ENCODE data around the gene FOSB. TPM values are rescaled to one million over a fixed set of nuclear protein-coding genes. Genes with fewer than 3 reads are reported as not detected.

FOSB gene
- total and polyA plus RNA-seq, 9 of the 15 experiments (the other 6 are each of a cell fraction or from before 2014, with no cell fraction given), result 0.11 to 2.7 (median 0.73) TPM

DNA sequence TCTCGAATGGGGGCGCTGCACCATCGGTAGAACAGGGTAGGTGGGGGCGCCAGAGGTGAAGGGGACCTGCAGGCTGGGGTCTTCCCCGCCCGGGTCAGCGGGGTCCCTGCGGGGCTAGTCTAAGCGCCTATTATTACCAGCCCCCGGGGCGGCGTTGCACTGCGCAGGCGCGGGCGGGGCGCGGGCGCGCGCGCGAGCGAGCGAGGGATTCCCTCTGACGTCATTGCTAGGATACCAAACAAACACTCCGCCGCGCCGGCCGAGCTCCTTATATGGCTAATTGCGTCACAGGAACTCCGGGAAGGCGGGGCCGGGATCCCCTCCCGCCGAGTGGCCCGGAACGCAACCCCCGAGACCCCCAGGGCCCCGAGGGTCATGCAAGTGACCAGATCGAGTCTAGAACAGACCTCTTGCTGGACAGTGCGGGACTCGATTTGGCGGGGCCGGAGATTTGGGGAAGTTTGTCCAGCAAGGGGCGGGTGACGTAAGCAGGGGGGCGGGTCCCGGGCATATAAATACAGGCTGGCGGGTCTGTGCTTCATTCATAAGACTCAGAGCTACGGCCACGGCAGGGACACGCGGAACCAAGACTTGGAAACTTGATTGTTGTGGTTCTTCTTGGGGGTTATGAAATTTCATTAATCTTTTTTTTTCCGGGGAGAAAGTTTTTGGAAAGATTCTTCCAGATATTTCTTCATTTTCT lies at the start of gene FOSB (continued):
- TF ChIP-seq ZNF277 (CRISPR knock-in tag; IDR thresholded peaks at IDR 0.05; ENCODE audit: borderline replicate concordance) (no peak), SMAD3 (CRISPR knock-in tag; conservative IDR thresholded peaks at IDR 0.05) (no peak)

- H3K9ac ChIP-seq (ENCODE audit: insufficient read depth in 1 of 2, low read depth in 2 of 2, low read length in 2 of 2), result peak overlapping the region in 1 of 2 experiments; percentile 31; a peak in 1 of 4 replicates
- TF ChIP-seq VEZF1 (CRISPR knock-in tag; IDR thresholded peaks at IDR 0.05), result no peak
- peak; percentile 47 for TF ChIP-seq RBFOX2 (IDR thresholded peaks at IDR 0.05; ENCODE audit: low read depth, low read length)
- TF ChIP-seq POLR2G (IDR thresholded peaks at IDR 0.05; ENCODE audit: low read depth, low read length), result 0 out of 2 replicates have a peak, but pooled peaks have one; percentile 23
- ChIA-PET POLR2A (interaction anchor here (0.6 kb wide), 1 partner anchor 547 kb away, joined by 3 read pairs; no protein-coding TSS in a partner anchor), CTCF (ENCODE audit: low intra/inter-chr PET ratio) (no interaction called here)
- no peak overlapping the region for H3K4me3 ChIP-seq
- no peak overlapping the region for H3K27ac ChIP-seq (ENCODE audit: extremely low read depth, low read depth, low read length)
- H3K4me2 ChIP-seq (ENCODE audit: insufficient read depth, low read length), result no peak overlapping the region
- intact Hi-C loops (cut with micrococcal nuclease) (no loop called here), in situ Hi-C loops (cut with MboI) (no loop called here)
- peaks cover 5 to 49% of the 10 kb centered on the region in 2 experiments; a peak in 4 of 5 replicates for H3K4me1 ChIP-seq (replicated peaks in 1 of 2; ENCODE audit: control insufficient read depth in 2 of 2, insufficient read depth in 2 of 2, low read length in 2 of 2)
- WGBS (ENCODE audit: insufficient coverage, low coverage, missing lambda C conversion rate), result 80% methylated on average over 9 of the region's 9 CpGs
- no TSS peak for BruUV-seq (replicated peaks)
- no peaks in the 10 kb centered on the region for H3K27me3 ChIP-seq (ENCODE audit: control insufficient read depth in 2 of 2, insufficient read depth in 2 of 2, low read length in 2 of 2)
- peaks cover 67% of the 10 kb centered on the region; the same call in 2 of the 3 replicates for H3K36me3 ChIP-seq (ENCODE audit: control insufficient read depth, insufficient read depth, low read length)
- H4K20me1 ChIP-seq (replicated peaks; ENCODE audit: control insufficient read depth, insufficient read depth, low read length), result no peaks in the 10 kb centered on the region
- H2AFZ ChIP-seq (ENCODE audit: low read depth, low read length), result no peak overlapping the region
- H3K79me2 ChIP-seq (ENCODE audit: control insufficient read depth, insufficient read depth, low read length), result peaks cover 24% of the 10 kb centered on the region
- ATAC-seq, result no peak
- no peaks in the 10 kb centered on the region for H3K9me3 ChIP-seq (replicated peaks; ENCODE audit: control insufficient read depth, insufficient read depth, low read depth, low read length)
- no peak for FAIRE-seq
- H3K9me1 ChIP-seq (ENCODE audit: control insufficient read depth, insufficient read depth, low read length), result no peaks in the 10 kb centered on the region
- no peak for DNase-seq (ENCODE audit: extremely low read depth in 1 of 4, low spot score in 3 of 4)
These were observed 49.0 kb upstream of the FOSB start for GRCh38 chr19:45418802-45419201.
